Stimulated activated CD8-positive, alpha-beta memory T cell treated with anti-CD3 and anti-CD28 coated beads, Interleukin-15, amount 100 ng/mL, for 24 hours (primary cell): ENCODE data around the gene NEU3.
"Not testable (repeated sequence)": the region's sequence is repeated elsewhere in the genome, so short reads cannot be mapped to it uniquely, and the experiment has no call there.

Source experiments
- DNase-seq: peaks from one replicate; pipeline ENCODE4 v3.0.0-alpha.2; 2020; ENCODE audit warnings: low read depth

The NEU3 gene

GRCh38 chr11:74988541-74989259 lies at the start of gene NEU3:
Gene NEU3 (plus strand): TSS chr11:74988933. CDS start chr11:74989061, 128 bp downstream.
- peak; percentile 64 for DNase-seq

- DNase-seq: no peak
These were observed 47.2 kb upstream of the NEU3 start for GRCh38 chr11:74941492-74941891.

GRCh38 chr11:74942073-74942759 lies 46.5 kb upstream of the NEU3 start:
- no peak for DNase-seq

GRCh38 chr11:74948546-74948897 lies 40.2 kb upstream of the NEU3 start:
- no peak for DNase-seq

GRCh38 chr11:74948898-74949752 lies 39.6 kb upstream of the NEU3 start, which contains the start of the genes SPCS2 and XRRA1:
Gene SPCS2 (plus strand): TSS chr11:74949266. CDS start chr11:74949286, 20 bp downstream.
Gene XRRA1 (minus strand): TSS chr11:74949091. CDS start chr11:74940878, 8,213 bp downstream.
- DNase-seq: peak; percentile 88

GRCh38 chr11:74949753-74950137 lies 39.0 kb upstream of the NEU3 start:
- DNase-seq: no peak

GRCh38 chr11:74950374-74950969 lies 38.3 kb upstream of the NEU3 start:
- DNase-seq: no peak

GRCh38 chr11:74951226-74951625 lies 37.5 kb upstream of the NEU3 start:
- no peak for DNase-seq

- DNase-seq: no peak
These were observed 36.0 kb upstream of the NEU3 start for GRCh38 chr11:74952752-74953151.

- DNase-seq: no peak
These were observed 35.3 kb upstream of the NEU3 start for GRCh38 chr11:74953451-74953850.

- DNase-seq: no peak
These were observed 34.5 kb upstream of the NEU3 start for GRCh38 chr11:74954199-74954598.

- DNase-seq: no peak
These were observed 32.2 kb upstream of the NEU3 start for GRCh38 chr11:74956397-74957015.

GRCh38 chr11:74957937-74958629 lies 30.6 kb upstream of the NEU3 start:
- DNase-seq: no peak

- DNase-seq: not testable (repeated sequence)
These were observed 28.6 kb upstream of the NEU3 start for GRCh38 chr11:74960128-74960527.

- no peak for DNase-seq
These were observed 22.1 kb upstream of the NEU3 start for GRCh38 chr11:74966651-74967050.

GRCh38 chr11:74970852-74971395 lies 17.8 kb upstream of the NEU3 start:
- no peak for DNase-seq

- no peak for DNase-seq
These were observed 17.3 kb upstream of the NEU3 start for GRCh38 chr11:74971424-74971823.

GRCh38 chr11:74978041-74978440 lies 10.7 kb upstream of the NEU3 start:
- DNase-seq: no peak

GRCh38 chr11:74980634-74981033 lies 8.1 kb upstream of the NEU3 start:
- no peak for DNase-seq

- no peak for DNase-seq
These were observed 6.8 kb upstream of the NEU3 start for GRCh38 chr11:74981888-74982287.

GRCh38 chr11:74984070-74984469 lies 4.7 kb upstream of the NEU3 start:
- no peak for DNase-seq
